ENCODE measurements around the gene ALG14. TPM values are rescaled to one million over a fixed set of nuclear protein-coding genes. Genes with fewer than 3 reads are reported as not detected.

Gene ALG14
- total RNA-seq, 2 experiments from 2014 or later, result 4.3 to 4.4 TPM

DNA sequence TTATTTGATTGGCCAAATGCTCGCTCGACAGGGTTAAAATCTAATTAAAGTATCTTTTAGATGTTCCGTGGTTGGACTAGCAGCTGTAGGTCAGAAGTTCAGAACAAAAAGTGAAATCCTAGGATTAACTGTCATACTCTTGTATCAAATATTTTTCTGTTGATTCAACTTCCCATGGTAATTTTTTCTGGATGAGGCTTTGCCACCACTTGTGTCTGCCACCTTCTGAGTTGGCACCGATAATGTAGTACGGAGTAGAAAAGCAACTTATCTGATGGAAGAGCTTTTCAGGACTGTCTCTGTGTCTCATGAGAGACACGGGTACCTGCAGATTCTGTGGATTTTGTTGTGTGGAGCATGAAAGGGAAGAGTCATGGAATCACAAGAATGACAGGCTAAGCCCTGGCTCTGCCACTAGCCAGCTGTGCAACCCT, 101.2 kb downstream of the ALG14 start:
- ChIA-PET POLR2A (no interaction called here), CTCF (no interaction called here)
- no peaks in the 10 kb centered on the region for H3K9me3 Mint-ChIP-seq
- no peaks in the 10 kb centered on the region for H3K27me3 Mint-ChIP-seq
- no peak for DNase-seq
- H3K4me1 Mint-ChIP-seq (ENCODE audit: low read depth), result no peaks in the 10 kb centered on the region
- H3K36me3 Mint-ChIP-seq, result no peaks in the 10 kb centered on the region
- no peak overlapping the region for H3K27ac Mint-ChIP-seq
- intact Hi-C loops (cut with micrococcal nuclease), result no loop called here
- no peak overlapping the region for H3K4me3 Mint-ChIP-seq

DNA sequence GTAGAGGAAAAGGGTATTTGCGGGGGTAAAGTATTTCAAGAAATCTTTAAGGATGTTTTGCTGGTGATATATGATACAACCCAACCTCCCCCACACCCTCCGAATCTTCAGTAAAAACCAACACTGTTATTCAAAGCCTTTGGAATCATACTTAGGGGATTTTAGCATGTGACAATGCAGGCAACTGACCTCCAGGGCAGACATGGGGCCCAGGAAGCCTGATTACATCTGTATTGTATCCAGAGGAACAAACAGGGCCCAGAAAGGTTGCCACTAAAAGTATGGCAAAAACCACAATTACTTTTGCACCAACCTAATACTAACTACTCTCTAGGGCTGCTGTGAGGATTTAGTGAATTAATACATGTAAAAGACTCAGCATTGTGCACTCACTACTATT, 102.0 kb downstream of the ALG14 start:
- CTCF ChIA-PET, result no interaction called here

GRCh38 chr1:94969137-94969536, 103.6 kb downstream of the ALG14 start:
- H3K4me3 Mint-ChIP-seq, result no peak overlapping the region
- H3K36me3 Mint-ChIP-seq, result no peaks in the 10 kb centered on the region
- H3K27ac Mint-ChIP-seq, result no peak overlapping the region
- no peaks in the 10 kb centered on the region for H3K9me3 Mint-ChIP-seq
- intact Hi-C loops (cut with micrococcal nuclease), result loop anchor here (10.0 kb wide), 1 partner anchor 266 kb away; the partner anchor contains the start of gene RWDD3
- ChIA-PET POLR2A (no interaction called here), CTCF (no interaction called here)
- no peak for DNase-seq
- no peaks in the 10 kb centered on the region for H3K4me1 Mint-ChIP-seq (ENCODE audit: low read depth)
- H3K27me3 Mint-ChIP-seq, result no peaks in the 10 kb centered on the region

More for the DNA sequence above, 102.0 kb downstream of the ALG14 start:
- POLR2A ChIA-PET, result no interaction called here
- Mint-ChIP-seq H3K4me3 (no peak overlapping the region), H3K9me3 (no peaks in the 10 kb centered on the region), H3K27ac (no peak overlapping the region), H3K36me3 (no peaks in the 10 kb centered on the region), H3K27me3 (no peaks in the 10 kb centered on the region), H3K4me1 (ENCODE audit: low read depth) (no peaks in the 10 kb centered on the region)
- no peak for DNase-seq
- intact Hi-C loops (cut with micrococcal nuclease), result no loop called here

DNA sequence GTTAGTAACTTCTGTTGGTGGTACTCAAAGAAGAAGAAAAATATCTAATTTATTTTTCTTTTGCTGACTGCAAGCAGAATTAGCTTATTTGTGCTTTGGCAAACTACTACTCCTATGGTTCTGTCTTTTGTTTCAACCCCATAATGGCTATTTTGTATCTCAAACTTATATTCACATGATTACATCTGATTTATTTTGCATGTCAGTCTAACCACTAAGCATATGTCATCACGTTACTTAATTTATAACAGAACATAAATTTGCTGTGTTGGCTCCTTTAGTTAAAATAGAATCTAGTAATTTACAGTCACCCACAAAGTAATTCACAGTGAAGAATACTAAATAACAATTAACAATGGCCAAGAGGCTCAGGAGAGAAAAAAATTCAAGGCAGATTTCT, 106.7 kb downstream of the ALG14 start:
- intact Hi-C loops (cut with micrococcal nuclease), result loop anchor here (10.0 kb wide), 1 partner anchor 269 kb away; the partner anchor contains the start of gene RWDD3
- H3K27me3 Mint-ChIP-seq, result no peaks in the 10 kb centered on the region
- CTCF ChIA-PET, result no interaction called here

GRCh38 chr1:94963864-94964263, 108.9 kb downstream of the ALG14 start:
- DNase-seq, result no peak
- ChIA-PET POLR2A (no interaction called here), CTCF (no interaction called here)
- no peaks in the 10 kb centered on the region for H3K27me3 Mint-ChIP-seq
- no peaks in the 10 kb centered on the region for H3K9me3 Mint-ChIP-seq
- no peak overlapping the region for H3K4me3 Mint-ChIP-seq
- H3K27ac Mint-ChIP-seq, result no peak overlapping the region
- intact Hi-C loops (cut with micrococcal nuclease), result loop anchor here (5.0 to 10.0 kb wide), 2 partner anchors 78 to 271 kb away; partner anchors contain the start of gene RWDD3
- H3K4me1 Mint-ChIP-seq (ENCODE audit: low read depth), result peaks cover 6% of the 10 kb centered on the region
- H3K36me3 Mint-ChIP-seq, result no peaks in the 10 kb centered on the region

More for the DNA sequence above, 106.7 kb downstream of the ALG14 start:
- DNase-seq, result no peak
- no peaks in the 10 kb centered on the region for H3K36me3 Mint-ChIP-seq
- POLR2A ChIA-PET, result no interaction called here
- H3K4me1 Mint-ChIP-seq (ENCODE audit: low read depth), result peaks cover 6% of the 10 kb centered on the region
- H3K27ac Mint-ChIP-seq, result no peak overlapping the region
- H3K4me3 Mint-ChIP-seq, result no peak overlapping the region
- no peaks in the 10 kb centered on the region for H3K9me3 Mint-ChIP-seq

DNA sequence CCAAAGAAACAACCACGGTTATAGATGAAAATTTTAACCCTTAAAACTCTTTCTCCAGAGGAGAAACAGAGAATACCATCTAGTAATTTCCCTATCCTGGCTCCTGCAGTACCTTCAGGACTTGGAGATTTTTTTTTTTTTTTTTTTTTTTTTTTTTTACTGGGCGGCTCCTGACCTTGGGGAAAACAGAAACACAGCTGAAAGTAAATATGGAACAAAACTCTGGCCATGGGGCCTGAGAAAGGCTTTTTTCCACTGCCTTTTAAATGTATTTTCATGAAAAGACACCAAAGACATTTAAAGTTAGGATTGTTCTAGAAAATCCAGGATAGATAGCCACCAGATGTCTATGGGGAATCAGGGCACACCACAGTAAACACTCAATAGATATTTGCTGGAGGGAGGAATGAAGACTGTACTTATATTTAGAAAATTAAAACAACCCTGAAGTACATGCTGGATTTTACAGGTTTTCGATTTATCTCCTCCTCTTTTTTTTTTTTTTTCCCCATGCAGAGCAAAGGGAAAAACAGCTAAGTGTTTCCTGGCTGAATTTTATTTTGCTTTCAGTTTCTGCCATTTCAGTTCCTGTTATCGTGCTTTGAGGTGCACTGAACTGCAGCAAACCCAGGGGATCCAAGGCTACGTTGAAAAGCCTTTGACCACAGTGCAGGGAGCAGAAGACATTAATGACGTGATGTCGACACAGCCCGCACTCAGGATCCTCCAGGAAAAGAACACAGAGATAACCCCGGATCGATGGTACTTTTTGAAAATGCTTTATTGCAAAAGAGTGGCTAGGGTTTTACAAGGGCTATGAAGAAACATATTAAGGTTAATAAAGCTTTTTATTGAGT, 110.1 kb downstream of the ALG14 start:
- CTCF ChIA-PET, result interaction anchor here (0.8 kb wide), 1 partner anchor 81 kb away, joined by 3 read pairs; no protein-coding TSS in a partner anchor
- Mint-ChIP-seq H3K9me3 (no peaks in the 10 kb centered on the region), H3K27me3 (no peaks in the 10 kb centered on the region), H3K4me3 (peak overlapping the region; percentile 83), H3K27ac (peak overlapping the region; percentile 88), H3K4me1 (ENCODE audit: low read depth) (peaks cover 6% of the 10 kb centered on the region), H3K36me3 (no peaks in the 10 kb centered on the region)
- intact Hi-C loops (cut with micrococcal nuclease), result loop anchor here (5.0 to 10.0 kb wide), 2 partner anchors 80 to 272 kb away; partner anchors contain the start of gene RWDD3
- DNase-seq, result peak; percentile 28
- POLR2A ChIA-PET, result no interaction called here

DNA sequence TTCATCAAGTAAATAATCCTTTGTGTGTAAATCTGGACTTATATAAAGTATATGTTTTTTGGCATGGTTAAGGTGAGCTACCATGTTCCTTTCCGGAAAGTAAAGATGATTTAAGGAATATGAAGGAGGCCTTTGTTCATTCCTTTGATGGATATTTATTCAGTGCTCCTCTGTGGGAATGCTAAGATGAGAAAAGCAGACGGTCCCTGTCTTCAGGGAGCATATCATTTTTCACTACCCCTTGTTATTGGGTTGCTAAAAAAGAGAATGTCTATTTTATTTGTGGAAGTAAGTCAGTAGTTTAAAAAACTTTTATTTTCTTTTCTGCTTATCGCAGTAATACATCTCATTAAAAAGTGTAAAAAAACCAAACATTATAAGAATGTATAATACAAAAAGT, 110.8 kb downstream of the ALG14 start:
- H3K36me3 Mint-ChIP-seq, result no peaks in the 10 kb centered on the region
- peaks cover 6% of the 10 kb centered on the region for H3K4me1 Mint-ChIP-seq (ENCODE audit: low read depth)
- H3K9me3 Mint-ChIP-seq, result no peaks in the 10 kb centered on the region
- ChIA-PET CTCF (interaction anchor here (0.8 kb wide), 1 partner anchor 81 kb away, joined by 3 read pairs; no protein-coding TSS in a partner anchor), POLR2A (no interaction called here)
- no peak for DNase-seq
- H3K27ac Mint-ChIP-seq, result no peak overlapping the region
- no peaks in the 10 kb centered on the region for H3K27me3 Mint-ChIP-seq
- intact Hi-C loops (cut with micrococcal nuclease), result loop anchor here (5.0 to 10.0 kb wide), 2 partner anchors 80 to 273 kb away; partner anchors contain the start of gene RWDD3
- H3K4me3 Mint-ChIP-seq, result no peak overlapping the region

DNA sequence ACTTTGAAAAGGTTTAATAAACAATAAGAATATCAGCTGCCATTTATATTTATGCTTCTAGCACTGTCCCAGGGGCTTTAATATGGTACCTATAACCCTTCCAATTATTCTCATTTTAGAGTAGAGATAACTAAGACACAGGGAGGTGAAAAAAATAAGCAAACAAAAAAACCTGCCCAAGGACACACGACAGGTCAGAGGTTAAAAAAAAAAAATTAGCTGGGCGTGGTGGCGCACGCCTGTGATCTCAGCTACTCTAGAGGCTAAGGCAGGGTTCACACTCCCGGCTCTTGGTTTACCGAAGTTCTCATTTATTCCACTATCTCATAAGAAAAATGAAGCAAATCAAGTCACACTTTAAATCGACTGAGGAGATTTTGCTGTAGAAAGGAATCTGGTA, 111.2 kb downstream of the ALG14 start:
- Mint-ChIP-seq H3K9me3 (no peaks in the 10 kb centered on the region), H3K4me3 (no peak overlapping the region), H3K4me1 (ENCODE audit: low read depth) (peaks cover 6% of the 10 kb centered on the region), H3K27ac (no peak overlapping the region), H3K36me3 (no peaks in the 10 kb centered on the region), H3K27me3 (no peaks in the 10 kb centered on the region)
- no peak for DNase-seq
- ChIA-PET CTCF (interaction anchor here (0.8 kb wide), 1 partner anchor 82 kb away, joined by 3 read pairs; no protein-coding TSS in a partner anchor), POLR2A (no interaction called here)
- intact Hi-C loops (cut with micrococcal nuclease), result loop anchor here (5.0 to 10.0 kb wide), 2 partner anchors 81 to 273 kb away; partner anchors contain the start of gene RWDD3

DNA sequence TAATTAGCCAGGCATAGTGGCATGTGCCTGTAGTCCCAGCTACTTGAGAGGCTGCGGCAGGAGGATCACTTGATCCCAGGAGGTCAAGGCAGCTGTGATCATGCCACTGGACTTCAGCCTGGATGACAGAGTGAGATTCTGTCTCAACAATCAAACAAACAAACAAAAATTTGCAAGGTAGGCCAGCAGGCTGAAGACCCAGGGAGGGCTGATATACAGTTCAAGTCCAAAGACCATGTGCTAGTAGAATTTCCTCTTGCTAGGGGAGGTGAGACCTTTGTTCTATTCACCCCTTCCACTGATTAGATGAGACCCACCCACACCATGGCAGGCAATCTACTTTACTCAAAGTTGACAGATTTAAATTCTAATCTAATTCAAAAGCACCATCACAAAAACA, 114.7 kb downstream of the ALG14 start:
- Mint-ChIP-seq H3K36me3 (no peaks in the 10 kb centered on the region), H3K27ac (no peak overlapping the region), H3K4me3 (no peak overlapping the region), H3K4me1 (ENCODE audit: low read depth) (peaks cover 6% of the 10 kb centered on the region), H3K9me3 (no peaks in the 10 kb centered on the region), H3K27me3 (no peaks in the 10 kb centered on the region)
- POLR2A ChIA-PET, result no interaction called here
- CTCF ChIA-PET, result no interaction called here
- no peak for DNase-seq
- intact Hi-C loops (cut with micrococcal nuclease), result no loop called here

DNA sequence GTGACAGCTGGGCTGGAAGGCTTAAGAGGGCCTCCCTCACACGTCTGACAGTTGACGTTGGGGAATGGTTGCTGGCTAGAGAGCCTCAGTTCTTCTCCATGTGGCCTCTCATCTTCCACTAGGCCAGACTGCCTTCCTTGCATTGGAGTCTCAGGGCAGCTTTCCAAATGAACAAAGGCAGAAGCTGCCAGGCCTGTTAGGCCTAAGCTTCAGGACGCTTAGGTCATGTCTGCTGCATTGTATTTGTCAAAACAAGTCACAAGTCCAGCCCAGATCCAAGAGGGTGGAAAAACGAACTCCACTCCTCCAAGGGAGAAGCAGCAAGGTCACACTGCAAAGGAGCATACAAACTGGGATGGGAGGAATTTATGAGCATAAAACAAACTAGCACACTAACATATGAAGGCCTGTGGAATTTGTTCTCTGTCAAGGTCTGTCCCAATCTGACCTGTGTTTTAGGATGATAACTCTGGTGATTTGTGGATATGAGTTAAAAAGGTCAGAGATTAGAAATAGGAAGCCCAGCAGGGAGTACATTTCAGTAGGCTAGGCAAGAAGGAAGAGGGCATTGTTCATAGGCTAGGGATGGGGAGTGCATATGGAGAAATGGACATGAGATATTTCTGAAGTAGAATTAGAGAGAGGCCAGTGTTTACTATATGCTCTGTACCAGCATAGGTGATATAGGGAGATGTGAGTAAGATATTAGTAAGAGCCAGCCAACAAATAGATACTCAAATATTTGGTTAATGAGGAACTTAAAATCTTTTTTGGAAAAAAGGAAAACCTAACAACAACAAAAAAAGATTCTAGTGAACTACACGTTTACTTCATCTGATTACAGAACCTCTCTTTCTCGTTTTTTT, 116.8 kb downstream of the ALG14 start:
- no peak overlapping the region for H3K4me3 Mint-ChIP-seq
- H3K27me3 Mint-ChIP-seq, result no peaks in the 10 kb centered on the region
- no peak overlapping the region for H3K27ac Mint-ChIP-seq
- no peaks in the 10 kb centered on the region for H3K36me3 Mint-ChIP-seq
- POLR2A ChIA-PET, result no interaction called here
- DNase-seq, result no peak
- no peaks in the 10 kb centered on the region for H3K9me3 Mint-ChIP-seq
- no peaks in the 10 kb centered on the region for H3K4me1 Mint-ChIP-seq (ENCODE audit: low read depth)
- intact Hi-C loops (cut with micrococcal nuclease), result no loop called here
- CTCF ChIA-PET, result no interaction called here

GRCh38 chr1:94954263-94955220, 118.2 kb downstream of the ALG14 start:
- H3K27ac Mint-ChIP-seq, result no peak overlapping the region
- intact Hi-C loops (cut with micrococcal nuclease), result no loop called here
- H3K36me3 Mint-ChIP-seq, result no peaks in the 10 kb centered on the region
- no peaks in the 10 kb centered on the region for H3K9me3 Mint-ChIP-seq
- CTCF ChIA-PET, result interaction anchor here (1.3 kb wide), 1 partner anchor 89 kb away, joined by 3 read pairs; no protein-coding TSS in a partner anchor
- POLR2A ChIA-PET, result no interaction called here
- H3K27me3 Mint-ChIP-seq, result no peaks in the 10 kb centered on the region
- DNase-seq, result no peak
- no peaks in the 10 kb centered on the region for H3K4me1 Mint-ChIP-seq (ENCODE audit: low read depth)
- no peak overlapping the region for H3K4me3 Mint-ChIP-seq
